A673 (cell line): ENCODE measurements around the gene GALK1. TPM values are rescaled to one million over a fixed set of nuclear protein-coding genes. Genes with fewer than 3 reads are reported as not detected.
"Not testable (repeated sequence)": the region's sequence is repeated elsewhere in the genome, so short reads cannot be mapped to it uniquely, and the experiment has no call there.

Source experiments
- BruUV-seq: library from RNA; stranded (reverse); fragments of 400-500 nt; replicated peaks from 2 replicates; lab custom pipeline; 2021; lab: Mats Ljungman, UMichigan
- CTCF ChIA-PET: fragments of 300-600 bp; sonication (Branson Sonifier 250); formaldehyde crosslinking; loops from one replicate; lab custom pipeline; 2022; ENCODE audit warnings: antibody characterized with exemption; lab: Charles Lee
- POLR2A ChIA-PET: fragments of 300-600 bp; sonication (Branson Sonifier 250); formaldehyde crosslinking; loops from one replicate; lab custom pipeline; 2022; ENCODE audit warnings: antibody characterized with exemption; ENCODE audit not compliant: low non-redundant PET; lab: Charles Lee
- DNase-seq: peaks from one replicate; pipeline ENCODE4 v3.0.0-alpha.2; 2015; ENCODE audit warnings: low spot score
- H3K27ac ChIP-seq: fragments of 200-600 bp; sonication (generic); 2 replicates; pipeline ENCODE4 v1.5.1; 2016; ENCODE audit warnings: mixed run types, low read depth, mild to moderate bottlenecking, mixed read lengths, antibody characterized with exemption, low read length; ENCODE audit not compliant: poor library complexity, severe bottlenecking
- H3K27me3 ChIP-seq: fragments of 200-600 bp; sonication (generic); replicated peaks from 2 replicates; pipeline ENCODE4 v1.6.1; 2017; ENCODE audit warnings: mixed run types, low read depth, mild to moderate bottlenecking, mixed read lengths, antibody characterized with exemption, low read length; ENCODE audit not compliant: insufficient read depth, poor library complexity
- H3K36me3 ChIP-seq: fragments of 200-600 bp; sonication (generic); 2 replicates; pipeline ENCODE4 v1.6.1; 2016; ENCODE audit warnings: mixed run types, mild to moderate bottlenecking, mixed read lengths, antibody characterized with exemption, low read length; ENCODE audit not compliant: insufficient read depth, poor library complexity, severe bottlenecking
- H3K4me1 ChIP-seq: fragments of 200-600 bp; sonication (generic); 2 replicates; pipeline ENCODE4 v1.6.1; 2017; ENCODE audit warnings: mixed run types, mild to moderate bottlenecking, mixed read lengths, antibody characterized with exemption, low read length; ENCODE audit not compliant: insufficient read depth, poor library complexity, severe bottlenecking
- H3K4me3 ChIP-seq: fragments of 200-600 bp; sonication (generic); 2 replicates; pipeline ENCODE4 v1.5.1; 2016; ENCODE audit warnings: low read depth, mixed run types, mild to moderate bottlenecking, mixed read lengths, low read length; ENCODE audit not compliant: poor library complexity, severe bottlenecking
- H3K9me3 ChIP-seq: fragments of 200-600 bp; sonication (generic); 2 replicates; pipeline ENCODE4 v1.6.1; 2016; ENCODE audit warnings: mixed run types, low read depth, mild to moderate bottlenecking, mixed read lengths, antibody characterized with exemption, low read length; ENCODE audit not compliant: poor library complexity, severe bottlenecking
- CTCF ChIP-seq: fragments of 300-800, 200-600 bp; sonication (generic); conservative IDR thresholded peaks from 2 replicates; pipeline ENCODE4 v1.5.1; 2017; ENCODE audit warnings: low read depth, mild to moderate bottlenecking, antibody characterized with exemption, low read length, moderate library complexity, mixed read lengths
- EZH2 ChIP-seq: fragments of 200-600 bp; sonication (generic); IDR thresholded peaks from 2 replicates; pipeline ENCODE4 v1.6.1; 2017; ENCODE audit warnings: borderline replicate concordance, low read depth, mild to moderate bottlenecking, mixed read lengths, antibody characterized with exemption, low read length; ENCODE audit not compliant: poor library complexity, severe bottlenecking
- intact Hi-C: fragments of 100-400 bp; cut with micrococcal nuclease; formaldehyde crosslinking; loops from one replicate; pipeline ENCODE4 v1.10.0; 2022; ENCODE audit not compliant: unreplicated experiment
- total RNA-seq: library from RNA; stranded (reverse); gene quantifications from 2 replicates; pipeline ENCODE4 v1.2.3, GENCODE V29; 2021

GALK1 gene
- total RNA-seq, 1 experiment from 2014 or later = 18.3 TPM

- peaks cover 8% of the 10 kb centered on the region for H3K4me1 ChIP-seq
- no peak for DNase-seq
- no peak for TF ChIP-seq EZH2
- TF ChIP-seq CTCF = no peak
- H3K36me3 ChIP-seq = no peaks in the 10 kb centered on the region
- no peaks in the 10 kb centered on the region for H3K9me3 ChIP-seq
- CTCF ChIA-PET = no interaction called here
- POLR2A ChIA-PET = no interaction called here
- intact Hi-C loops = no loop called here
- H3K27ac ChIP-seq = no peak overlapping the region
- no peak overlapping the region for H3K4me3 ChIP-seq
- no peaks in the 10 kb centered on the region for H3K27me3 ChIP-seq
- no TSS peak for BruUV-seq
Measured at GRCh38 chr17:75763269-75763607, 1.8 kb downstream of the GALK1 start.

GRCh38 chr17:75762513-75763268, 2.3 kb downstream of the GALK1 start:
- H3K27me3 ChIP-seq = no peaks in the 10 kb centered on the region
- ChIA-PET CTCF (interaction anchor here (1.0 kb wide), 1 partner anchor 15 kb away, joined by 3 read pairs; no protein-coding TSS in a partner anchor), POLR2A (no interaction called here)
- H3K4me3 ChIP-seq = no peak overlapping the region
- H3K9me3 ChIP-seq = no peaks in the 10 kb centered on the region
- no TSS peak for BruUV-seq
- no peak for DNase-seq
- H3K36me3 ChIP-seq = no peaks in the 10 kb centered on the region
- TF ChIP-seq EZH2 = no peak
- TF ChIP-seq CTCF = no peak
- H3K4me1 ChIP-seq = peaks cover 8% of the 10 kb centered on the region
- intact Hi-C loops = no loop called here
- no peak overlapping the region for H3K27ac ChIP-seq

GRCh38 chr17:75759978-75760640, 4.9 kb downstream of the GALK1 start:
- H3K4me3 ChIP-seq, intact Hi-C loops, H3K4me1 ChIP-seq, H3K27ac ChIP-seq, POLR2A ChIA-PET, H3K9me3 ChIP-seq, CTCF ChIA-PET, H3K36me3 ChIP-seq, BruUV-seq, H3K27me3 ChIP-seq, DNase-seq: not testable (repeated sequence)

- POLR2A ChIA-PET = no interaction called here
- Histone ChIP-seq H3K4me3 (no peak overlapping the region), H3K4me1 (peaks cover 8% of the 10 kb centered on the region), H3K27ac (no peak overlapping the region), H3K36me3 (no peaks in the 10 kb centered on the region), H3K9me3 (no peaks in the 10 kb centered on the region), H3K27me3 (no peaks in the 10 kb centered on the region)
- no TSS peak for BruUV-seq
- intact Hi-C loops = no loop called here
- TF ChIP-seq CTCF = no peak
- no peak for TF ChIP-seq EZH2
- CTCF ChIA-PET = no interaction called here
- no peak for DNase-seq
Measured at GRCh38 chr17:75759457-75759856, 5.5 kb downstream of the GALK1 start.
